Left renal cortex interstitium (tissue), 4 donors: ENCODE results near the gene AGT. TPM values are rescaled to one million over a fixed set of nuclear protein-coding genes. Genes with fewer than 3 reads are reported as not detected.

Source experiments
- DNase-seq, 4 donors: peaks; one replicate each; pipeline ENCODE4 v3.0.0-alpha.2; 2013; ENCODE audit warnings: low read depth in 4 of 4, low spot score in 2 of 4, missing footprints in 1 of 4
- polyA plus RNA-seq, 4 donors: library from polyadenylated mRNA; unstranded; fragments of 120-200 nt; gene quantifications; one replicate each; pipeline ENCODE4 v1.2.1, GENCODE V29; 2013; ENCODE audit not compliant: insufficient read length in 4 of 4

The AGT gene
- 10 to 100 TPM; 16.2 to 46.6 (median 34.7) TPM for polyA plus RNA-seq

DNA sequence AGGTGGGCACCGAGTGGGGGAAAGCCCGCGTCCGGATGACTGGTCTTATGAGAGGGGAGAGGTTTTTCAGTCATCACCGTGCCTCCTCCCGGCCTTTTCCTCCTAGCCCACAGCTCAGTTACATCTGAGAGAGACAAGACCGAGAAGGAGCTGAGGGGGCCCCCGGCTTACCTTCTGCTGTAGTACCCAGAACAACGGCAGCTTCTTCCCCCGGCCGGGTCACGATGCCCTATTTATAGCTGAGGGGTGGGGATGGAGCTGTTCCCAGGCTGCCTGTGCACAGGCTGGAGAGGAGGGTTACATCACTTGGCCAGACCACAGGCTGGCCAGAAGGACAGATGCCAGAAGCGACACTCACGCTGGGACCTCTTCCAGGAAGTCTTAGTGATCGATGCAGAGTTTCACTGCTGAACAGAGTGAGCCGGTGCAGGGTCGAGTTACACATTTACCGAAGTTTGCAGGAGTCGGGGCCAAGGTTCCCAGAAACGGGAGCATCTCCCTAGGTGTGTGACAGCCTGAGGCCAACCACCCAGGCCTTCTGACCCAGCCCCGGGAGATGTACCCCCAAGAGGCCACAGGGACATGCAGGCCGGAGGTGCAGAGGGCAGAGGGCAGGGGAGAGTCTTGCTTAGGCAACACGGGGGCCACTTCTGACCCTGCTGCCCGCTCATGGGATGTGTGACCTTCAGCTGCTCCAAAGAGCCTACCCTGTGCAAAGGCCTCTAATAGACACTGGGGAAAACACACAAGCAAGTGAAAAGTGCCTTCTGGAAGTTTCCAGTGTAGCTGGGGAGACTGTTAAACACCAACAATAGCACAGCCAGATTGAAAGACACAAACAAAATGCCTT is at the start of gene AGT:
AGT (minus strand) TSS at position 208 of the 850 bp plus-strand sequence. CDS start 3,299 bp downstream, outside the sequence.
- DNase-seq, result no peak

- no peak for DNase-seq
Observed at GRCh38 chr1:230761443-230762167, 47.7 kb upstream of the AGT start.

DNA sequence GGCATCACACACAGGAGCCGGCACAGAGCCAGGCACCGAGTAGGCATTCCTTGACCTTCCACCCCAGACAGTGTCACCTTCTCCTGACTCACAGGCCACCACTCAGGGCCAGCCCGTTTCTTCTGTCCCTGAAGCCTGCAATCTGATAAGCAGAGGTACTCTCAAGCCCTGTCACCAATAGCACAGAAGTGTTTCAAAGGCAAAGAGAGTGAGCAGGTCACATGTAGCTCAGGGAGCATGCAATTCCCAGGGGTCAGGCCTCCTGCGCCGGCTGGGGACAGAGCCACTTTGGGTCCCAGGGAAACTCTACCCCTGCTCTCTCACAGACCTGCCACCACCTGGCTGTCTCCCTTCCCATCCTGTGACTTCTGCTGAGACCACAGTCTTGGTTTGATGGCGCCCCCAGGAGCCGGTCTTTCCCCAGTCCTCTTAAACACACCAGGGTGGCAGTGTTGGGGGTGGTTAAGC is 46.5 kb upstream of the AGT start:
- DNase-seq, result no peak

DNA sequence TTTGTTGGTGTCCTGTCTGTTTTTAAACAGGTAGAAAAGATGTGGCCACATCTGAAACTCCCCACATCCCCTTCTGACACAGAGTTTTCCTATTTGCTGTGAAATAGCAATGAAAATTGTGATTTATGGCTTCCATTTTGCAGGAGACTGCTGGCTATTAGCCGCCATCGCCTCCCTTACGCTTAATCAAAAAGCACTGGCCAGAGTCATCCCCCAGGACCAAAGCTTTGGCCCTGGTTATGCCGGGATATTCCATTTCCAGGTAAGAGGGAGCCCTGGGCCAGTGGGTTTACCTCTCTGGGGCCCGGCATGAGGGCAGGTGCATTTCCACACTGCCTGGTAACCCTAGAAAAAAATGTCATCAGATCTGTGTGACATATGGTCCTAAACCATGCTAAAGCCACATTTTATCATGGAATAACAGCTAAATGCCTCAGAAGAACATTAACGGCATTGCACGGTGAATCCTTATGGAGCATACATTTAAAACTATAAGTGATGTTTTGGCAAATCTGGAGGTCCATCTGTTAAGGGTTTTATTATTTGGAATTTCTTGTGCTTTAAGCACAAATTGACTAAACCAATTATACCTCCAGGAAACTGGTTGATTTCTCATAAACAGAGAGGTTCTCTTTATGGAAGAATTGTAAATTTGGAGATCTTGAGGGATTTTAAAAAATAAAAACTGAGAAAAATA is 45.6 kb upstream of the AGT start:
- no peak for DNase-seq

DNA sequence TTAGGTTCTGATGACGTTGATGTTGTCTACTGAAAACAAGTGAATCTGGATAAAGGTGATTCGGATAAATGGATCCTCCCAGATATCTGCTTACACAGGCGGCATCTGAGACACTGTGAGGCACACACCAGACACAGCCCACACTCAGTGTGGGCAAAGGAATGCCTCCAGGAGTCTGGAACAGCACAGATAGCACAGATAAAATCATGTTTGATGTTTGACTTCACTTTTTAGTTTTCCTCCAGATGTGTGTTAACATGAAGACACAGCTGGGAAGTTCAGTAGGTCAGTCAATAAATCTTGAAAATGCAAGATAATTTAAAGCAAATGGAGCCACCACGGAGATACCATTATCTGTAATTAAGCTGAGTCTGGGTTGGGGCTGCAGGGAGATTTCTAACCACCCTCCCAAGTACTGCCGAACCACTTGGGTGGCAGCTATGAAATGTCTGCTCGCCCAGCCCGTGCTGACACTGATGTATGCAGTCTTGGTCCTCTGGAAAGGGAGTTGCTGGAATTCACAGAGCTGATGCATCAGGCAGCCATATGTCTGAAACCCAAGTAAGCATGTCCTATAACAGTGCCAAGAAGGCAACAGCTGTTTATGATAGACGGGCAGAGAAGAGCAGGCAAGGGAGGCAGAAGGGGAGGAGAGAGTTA is 44.9 kb upstream of the AGT start:
- DNase-seq, result peak in 1 of 4 donors; percentile 63

GRCh38 chr1:230757856-230758708 is 44.2 kb upstream of the AGT start:
- DNase-seq, result no peak

GRCh38 chr1:230754796-230755195 is 40.9 kb upstream of the AGT start:
- DNase-seq, result no peak

- no peak for DNase-seq
Observed at GRCh38 chr1:230753586-230754251, 39.8 kb upstream of the AGT start.

- DNase-seq, result no peak
Observed at GRCh38 chr1:230753191-230753585, 39.3 kb upstream of the AGT start.

DNA sequence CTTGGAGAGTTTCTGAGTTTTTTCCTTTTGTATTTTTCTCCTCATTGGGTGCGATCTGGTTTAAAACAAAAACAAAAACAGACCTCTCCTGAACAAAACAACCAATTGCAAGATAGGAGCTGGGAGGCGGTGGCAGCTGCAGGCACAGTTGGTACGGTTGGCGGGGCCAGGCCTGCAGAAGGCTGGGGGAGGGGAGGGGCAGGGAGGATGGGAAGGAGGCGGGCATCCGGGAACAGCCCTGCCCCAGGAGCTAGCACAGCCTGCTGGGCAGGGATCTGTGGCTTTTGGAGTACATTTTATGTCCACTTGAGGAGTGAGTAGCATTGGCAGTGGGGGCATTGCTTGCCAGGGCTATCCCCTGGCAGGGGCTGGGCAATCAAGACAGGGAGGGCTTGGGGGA is 38.5 kb upstream of the AGT start:
- peak in 1 of 4 donors; percentile 56 for DNase-seq

GRCh38 chr1:230750986-230751625 is 37.2 kb upstream of the AGT start:
- no peak for DNase-seq

DNA sequence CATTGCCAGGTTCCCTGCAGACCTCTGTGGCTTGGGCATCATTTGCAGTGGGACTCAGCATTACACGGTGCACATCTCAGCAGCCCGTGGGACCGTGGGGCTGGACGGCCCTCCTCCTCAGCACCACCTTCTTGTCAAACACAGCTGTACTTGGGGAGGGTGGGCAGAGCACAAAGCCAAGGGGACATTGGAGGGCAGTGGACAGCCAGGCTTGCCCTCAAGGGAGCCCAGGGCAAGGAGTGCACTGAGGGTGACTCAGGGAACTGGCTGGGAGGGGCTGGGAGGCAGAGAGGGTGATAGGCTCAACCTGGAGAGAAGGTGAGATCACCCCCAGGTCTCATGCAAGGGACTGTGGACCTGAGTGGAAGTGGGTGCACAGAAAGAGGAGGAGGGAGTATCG is 36.7 kb upstream of the AGT start:
- DNase-seq, result no peak

- DNase-seq, result no peak
Observed at GRCh38 chr1:230749635-230750034, 35.7 kb upstream of the AGT start.

DNA sequence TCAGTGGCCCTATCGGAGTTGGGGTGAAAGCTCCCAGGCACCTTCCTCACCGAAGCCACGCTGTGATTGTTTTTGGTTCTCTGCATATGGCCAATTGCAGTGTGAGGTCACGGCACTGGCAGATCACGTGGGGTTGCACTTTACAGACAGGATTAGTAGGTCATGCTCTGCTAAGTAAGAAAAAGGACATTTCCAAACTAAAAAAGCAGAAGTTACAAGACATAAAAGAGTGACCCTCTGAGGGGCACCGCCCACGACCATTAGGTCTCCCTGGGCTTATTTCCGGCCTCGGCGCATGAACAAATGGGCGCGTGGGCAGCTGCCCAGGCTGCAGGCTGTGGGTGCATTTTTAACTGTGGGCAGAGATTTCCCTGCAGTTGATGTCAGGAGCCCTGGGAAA is 35.2 kb upstream of the AGT start:
- no peak for DNase-seq

GRCh38 chr1:230747890-230748800 is 34.2 kb upstream of the AGT start:
- DNase-seq, result no peak

- no peak for DNase-seq
Observed at GRCh38 chr1:230747127-230747730, 33.3 kb upstream of the AGT start, which contains the start of gene CAPN9. Gene CAPN9 (plus strand): TSS chr1:230747388. CDS start chr1:230747497, 109 bp downstream.

DNA sequence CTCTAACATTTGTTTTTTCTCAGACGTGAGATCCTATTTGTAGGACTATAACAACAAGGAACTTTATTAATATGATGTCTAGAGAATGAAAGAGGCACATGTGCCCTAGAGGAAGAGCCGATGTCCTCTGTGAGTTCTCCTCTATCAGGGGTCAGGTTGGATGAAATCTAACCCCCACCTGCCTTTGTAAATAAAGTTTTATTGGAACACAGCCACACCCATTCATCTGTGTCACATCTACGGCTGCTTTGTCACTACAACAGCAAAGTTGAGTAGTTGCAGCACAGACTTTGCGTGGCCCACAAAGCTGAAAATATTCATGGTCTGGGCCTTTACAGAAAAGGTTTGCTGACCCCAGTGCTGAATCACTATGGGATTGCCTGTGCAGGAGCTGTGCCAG is 32.7 kb upstream of the AGT start:
- DNase-seq, result no peak
